Muscle of leg (tissue), 11 donors: Measurements from ENCODE around the gene KCNA2. TPM values are rescaled to one million over a fixed set of nuclear protein-coding genes. Genes with fewer than 3 reads are reported as not detected.

Experiments
- DNase-seq: peaks from one replicate; pipeline ENCODE4 v3.0.0; 2013
- H3K27ac ChIP-seq: one replicate; pipeline ENCODE4 v1.5.1; 2013; ENCODE audit warnings: mild to moderate bottlenecking, low read length, control low read depth
- H3K27me3 ChIP-seq: one replicate; pipeline ENCODE4 v1.6.1; 2013; ENCODE audit warnings: low read length; ENCODE audit not compliant: control insufficient read depth, insufficient read depth
- H3K36me3 ChIP-seq: one replicate; pipeline ENCODE4 v1.6.1; 2013; ENCODE audit warnings: low read length; ENCODE audit not compliant: control insufficient read depth, insufficient read depth
- H3K4me1 ChIP-seq: one replicate; pipeline ENCODE4 v1.6.1; 2013; ENCODE audit warnings: low read length; ENCODE audit not compliant: control insufficient read depth, insufficient read depth
- H3K4me3 ChIP-seq: one replicate; pipeline ENCODE4 v1.5.1; 2013; ENCODE audit warnings: low read length, control low read depth
- H3K9me3 ChIP-seq: replicated peaks from 2 replicates; pipeline ENCODE4 v1.6.1; 2013; ENCODE audit warnings: low read depth, low read length; ENCODE audit not compliant: control insufficient read depth
- WGBS: methylation state at CpG from one replicate; pipeline ENCODE4 v1.1.5; 2013; ENCODE audit warnings: missing lambda C conversion rate; ENCODE audit not compliant: insufficient coverage; 5-methylcytosine and 5-hydroxymethylcytosine counted together
- polyA plus RNA-seq, 8 donors: library from polyadenylated mRNA; unstranded; fragments of 120-200 nt; gene quantifications; one replicate each; pipeline versions ENCODE4 v1.2.1 to v1.2.3, GENCODE V29; 2013; ENCODE audit warnings: inconsistent platforms in 1 of 8, low replicate concordance in 1 of 8; ENCODE audit not compliant: insufficient read length in 8 of 8, insufficient read depth in 1 of 8
- total RNA-seq: library from RNA; stranded (reverse); fragments of 120-200 nt; gene quantifications from one replicate; pipeline ENCODE4 v1.2.4, GENCODE V29; 2013

KCNA2 gene
- total and polyA plus RNA-seq, 9 donors = 0.68 to 3.0 (median 0.82) TPM

DNA sequence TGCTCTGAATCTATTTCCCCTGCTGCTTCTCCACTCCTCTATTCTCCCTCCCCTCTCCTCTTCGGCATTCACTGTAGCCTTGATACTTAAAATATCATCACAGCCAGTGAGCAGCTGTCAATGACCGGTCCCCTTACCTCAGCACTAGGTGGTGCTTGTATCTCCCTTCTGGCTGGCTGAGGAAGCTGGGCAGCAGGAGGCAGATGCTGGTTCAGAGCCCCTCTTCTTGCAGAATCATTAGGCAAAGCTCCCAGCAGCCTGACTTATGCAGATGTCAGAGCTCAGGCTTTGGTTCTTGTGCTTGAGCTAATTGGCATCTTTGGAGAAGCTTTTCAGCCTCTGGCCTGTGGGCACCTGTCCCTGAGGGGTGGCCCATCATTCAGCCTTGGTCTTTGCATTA is 31.9 kb upstream of the KCNA2 start:
- DNase-seq = no peak
- no peaks in the 10 kb centered on the region for H3K9me3 ChIP-seq
- H3K27ac ChIP-seq = no peak overlapping the region
- peaks cover 30% of the 10 kb centered on the region for H3K4me1 ChIP-seq
- peaks cover 2% of the 10 kb centered on the region for H3K27me3 ChIP-seq
- WGBS = 60% methylated on average over 1 of the region's 2 CpGs
- H3K4me3 ChIP-seq = no peak overlapping the region
- H3K36me3 ChIP-seq = no peaks in the 10 kb centered on the region

DNA sequence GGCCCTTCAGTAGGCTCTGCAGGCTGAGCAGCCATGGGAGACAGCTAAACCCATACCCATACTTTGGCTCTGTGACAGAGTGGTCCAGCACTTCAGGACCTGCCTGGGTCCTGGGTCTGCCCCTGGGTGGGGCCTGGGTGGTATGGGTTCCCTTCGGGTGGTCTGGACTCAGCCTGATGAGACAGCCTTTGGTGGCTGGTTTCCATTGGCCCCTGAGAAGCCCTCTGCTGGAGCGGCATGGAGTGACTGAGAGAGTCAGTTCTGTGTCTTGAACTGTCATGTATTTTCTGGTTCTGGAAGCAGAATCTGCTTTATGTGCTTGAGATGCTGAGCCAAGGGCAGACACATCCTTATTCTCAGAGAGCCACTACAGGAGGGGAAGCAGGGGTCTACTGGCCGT is 31.3 kb upstream of the KCNA2 start:
- no peak for DNase-seq
- no peak overlapping the region for H3K27ac ChIP-seq
- no peaks in the 10 kb centered on the region for H3K36me3 ChIP-seq
- H3K9me3 ChIP-seq = no peaks in the 10 kb centered on the region
- H3K27me3 ChIP-seq = peaks cover 2% of the 10 kb centered on the region
- peaks cover 30% of the 10 kb centered on the region for H3K4me1 ChIP-seq
- no peak overlapping the region for H3K4me3 ChIP-seq
- WGBS = 46% methylated on average over 2 of the region's 3 CpGs

DNA sequence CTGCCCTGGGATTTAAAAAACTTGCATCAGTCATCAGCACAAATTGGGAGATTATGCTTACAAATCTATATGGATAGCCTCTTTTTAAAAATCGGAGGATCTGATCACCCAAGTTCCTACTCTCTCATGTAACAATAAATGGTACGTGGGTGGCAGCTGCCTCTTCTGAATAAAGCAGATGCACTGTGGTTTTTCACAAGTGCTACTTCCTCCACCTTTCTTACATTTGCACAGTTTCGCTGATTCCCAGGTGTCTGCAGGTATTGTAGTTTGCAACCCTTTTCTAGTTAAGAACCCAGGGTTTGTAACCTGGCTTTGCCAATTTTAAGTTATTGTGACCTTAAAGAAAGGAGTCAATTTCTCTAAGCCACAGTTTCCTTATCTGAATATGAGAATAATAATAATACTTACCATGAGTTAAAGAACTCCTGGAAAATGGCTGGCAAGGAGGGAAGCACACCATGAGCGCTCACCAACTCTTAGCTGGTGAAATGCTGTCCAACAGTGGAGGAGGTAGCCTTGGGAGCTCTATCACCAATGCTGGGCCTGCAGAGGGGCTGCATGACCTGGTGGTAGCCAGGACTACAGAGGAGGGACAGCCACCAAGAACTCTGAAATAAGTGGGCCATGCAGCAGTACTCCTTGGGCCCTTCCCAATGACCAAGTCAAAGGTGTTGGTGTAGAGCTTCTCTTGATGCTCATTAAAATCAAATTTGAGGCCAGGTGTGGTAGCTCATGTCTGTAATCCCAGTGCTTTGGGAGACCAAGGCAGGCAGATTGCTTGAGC is 30.2 kb upstream of the KCNA2 start:
- Histone ChIP-seq H3K27ac (no peak overlapping the region), H3K36me3 (no peaks in the 10 kb centered on the region), H3K4me1 (peaks cover 30% of the 10 kb centered on the region), H3K9me3 (no peaks in the 10 kb centered on the region), H3K4me3 (no peak overlapping the region), H3K27me3 (peaks cover 6% of the 10 kb centered on the region)
- no peak for DNase-seq
- WGBS = 79% methylated on average over 1 of the region's 4 CpGs

DNA sequence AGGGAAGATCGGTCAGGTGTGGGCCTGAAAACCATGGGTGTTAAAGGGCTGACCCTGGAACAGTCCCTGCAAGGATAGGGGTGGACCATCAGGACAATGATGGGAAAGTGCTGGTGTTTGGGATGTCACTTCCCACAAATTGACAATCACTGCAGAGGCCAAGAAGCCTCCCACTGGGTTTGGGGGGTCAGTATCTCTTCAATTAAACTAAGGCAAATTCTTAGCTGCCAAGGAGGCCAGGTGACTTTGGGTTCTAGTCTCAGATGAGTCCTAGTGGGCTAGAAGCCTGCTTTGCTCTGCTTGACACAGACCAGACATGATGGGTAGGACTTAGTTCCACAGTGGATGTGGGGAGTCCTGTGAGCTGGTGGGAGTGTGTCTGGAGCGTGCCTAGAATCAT is 29.3 kb upstream of the KCNA2 start:
- WGBS = 71% methylated on average over 2 of the region's 2 CpGs
- H3K4me3 ChIP-seq = no peak overlapping the region
- DNase-seq = no peak
- H3K27ac ChIP-seq = no peak overlapping the region
- no peaks in the 10 kb centered on the region for H3K9me3 ChIP-seq
- peaks cover 32% of the 10 kb centered on the region for H3K4me1 ChIP-seq
- no peaks in the 10 kb centered on the region for H3K36me3 ChIP-seq
- H3K27me3 ChIP-seq = peaks cover 11% of the 10 kb centered on the region

DNA sequence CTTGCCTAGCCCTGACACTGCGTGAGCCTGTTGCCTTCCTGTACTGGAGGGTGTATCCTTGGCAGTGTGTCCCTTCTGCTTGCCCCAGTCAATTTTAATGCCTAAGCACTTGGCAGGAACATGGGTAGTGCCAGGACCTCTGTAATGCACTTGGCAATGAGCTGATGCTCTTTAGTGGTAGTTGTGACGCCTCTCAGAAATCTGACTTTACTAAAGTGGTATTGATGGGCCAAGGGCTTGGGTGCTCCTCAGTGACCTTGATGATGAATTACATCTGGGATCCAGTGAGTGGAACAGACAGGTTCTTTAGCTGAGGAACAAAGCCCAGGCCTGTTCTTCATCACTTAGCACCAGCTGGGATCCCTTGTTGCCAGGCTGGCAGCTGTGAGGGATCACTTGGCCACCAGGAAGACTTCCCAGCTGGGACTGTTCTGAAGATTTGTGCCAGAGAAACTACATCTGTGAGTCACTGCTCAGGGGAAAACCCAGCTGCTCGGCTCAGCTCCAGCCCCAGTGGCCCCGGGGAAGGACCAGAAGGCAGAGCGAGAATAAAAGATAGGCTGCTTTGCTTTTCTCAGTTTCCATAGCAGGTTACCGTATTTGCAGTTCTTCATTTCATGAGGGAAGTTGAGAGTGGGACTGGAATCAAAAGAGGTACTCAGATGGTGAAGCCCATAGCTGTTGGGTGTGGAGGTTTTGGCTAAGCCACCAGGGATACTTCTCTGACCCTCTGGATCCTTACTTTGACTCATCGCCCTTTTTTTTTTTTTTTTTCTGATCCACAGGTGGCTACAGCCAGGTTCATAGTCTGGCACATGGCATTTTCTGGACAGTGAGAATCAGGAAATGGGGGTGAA is 28.5 kb upstream of the KCNA2 start:
- WGBS = 49% methylated on average over 6 of the region's 7 CpGs

DNA sequence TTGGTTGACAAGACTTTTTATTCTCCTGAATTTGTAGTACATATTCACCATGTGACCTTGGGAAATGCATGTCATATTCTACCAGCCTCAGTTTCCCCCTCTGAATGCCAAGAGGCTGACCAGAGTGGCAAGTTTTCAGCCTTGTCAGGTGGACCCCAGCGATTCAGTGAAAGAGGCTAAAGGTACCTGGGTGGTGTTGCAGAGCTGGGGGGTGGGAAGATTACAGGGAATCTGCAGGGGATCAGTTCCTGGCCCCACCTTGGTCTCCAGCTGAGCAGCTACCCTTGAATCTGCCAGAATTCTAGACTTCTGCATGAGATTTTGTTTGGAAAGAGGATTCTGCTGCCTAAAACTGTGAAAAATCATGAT is 27.9 kb upstream of the KCNA2 start:
- Histone ChIP-seq H3K4me3 (no peak overlapping the region), H3K36me3 (no peaks in the 10 kb centered on the region), H3K27me3 (peaks cover 11% of the 10 kb centered on the region), H3K4me1 (peaks cover 32% of the 10 kb centered on the region), H3K27ac (no peak overlapping the region), H3K9me3 (no peaks in the 10 kb centered on the region)
- WGBS = 88% methylated on average over 1 of the region's 1 CpG
- DNase-seq = no peak

More for the DNA sequence above, 28.5 kb upstream of the KCNA2 start:
- Histone ChIP-seq H3K27ac (peak overlapping the region; percentile 7), H3K4me1 (peaks cover 32% of the 10 kb centered on the region), H3K36me3 (no peaks in the 10 kb centered on the region), H3K27me3 (peaks cover 11% of the 10 kb centered on the region), H3K9me3 (no peaks in the 10 kb centered on the region), H3K4me3 (no peak overlapping the region)
- DNase-seq = peak; percentile 88

DNA sequence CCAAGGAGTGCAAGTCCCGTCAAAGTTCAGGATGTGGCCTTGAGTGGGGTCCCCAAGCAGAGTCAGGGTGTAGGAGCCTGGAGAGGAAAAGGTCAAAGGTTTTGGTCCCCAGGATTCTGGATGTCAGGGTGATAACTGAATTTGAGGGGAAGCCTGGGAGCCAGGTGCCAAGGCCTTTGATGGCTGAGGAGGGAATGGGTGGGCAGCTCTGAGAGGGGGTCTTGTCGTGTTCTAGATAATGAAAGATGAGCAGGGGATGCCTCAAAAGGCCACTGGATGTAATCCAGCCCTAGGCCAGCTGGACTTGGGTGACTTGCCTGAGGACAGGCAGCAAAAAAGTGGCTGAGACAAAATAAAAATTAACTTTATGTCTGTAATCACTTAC is 27.5 kb upstream of the KCNA2 start:
- Histone ChIP-seq H3K9me3 (no peaks in the 10 kb centered on the region), H3K27ac (no peak overlapping the region), H3K4me3 (no peak overlapping the region), H3K4me1 (peaks cover 32% of the 10 kb centered on the region), H3K27me3 (peaks cover 11% of the 10 kb centered on the region), H3K36me3 (no peaks in the 10 kb centered on the region)
- DNase-seq = no peak
- WGBS = 55% methylated on average over 2 of the region's 2 CpGs

DNA sequence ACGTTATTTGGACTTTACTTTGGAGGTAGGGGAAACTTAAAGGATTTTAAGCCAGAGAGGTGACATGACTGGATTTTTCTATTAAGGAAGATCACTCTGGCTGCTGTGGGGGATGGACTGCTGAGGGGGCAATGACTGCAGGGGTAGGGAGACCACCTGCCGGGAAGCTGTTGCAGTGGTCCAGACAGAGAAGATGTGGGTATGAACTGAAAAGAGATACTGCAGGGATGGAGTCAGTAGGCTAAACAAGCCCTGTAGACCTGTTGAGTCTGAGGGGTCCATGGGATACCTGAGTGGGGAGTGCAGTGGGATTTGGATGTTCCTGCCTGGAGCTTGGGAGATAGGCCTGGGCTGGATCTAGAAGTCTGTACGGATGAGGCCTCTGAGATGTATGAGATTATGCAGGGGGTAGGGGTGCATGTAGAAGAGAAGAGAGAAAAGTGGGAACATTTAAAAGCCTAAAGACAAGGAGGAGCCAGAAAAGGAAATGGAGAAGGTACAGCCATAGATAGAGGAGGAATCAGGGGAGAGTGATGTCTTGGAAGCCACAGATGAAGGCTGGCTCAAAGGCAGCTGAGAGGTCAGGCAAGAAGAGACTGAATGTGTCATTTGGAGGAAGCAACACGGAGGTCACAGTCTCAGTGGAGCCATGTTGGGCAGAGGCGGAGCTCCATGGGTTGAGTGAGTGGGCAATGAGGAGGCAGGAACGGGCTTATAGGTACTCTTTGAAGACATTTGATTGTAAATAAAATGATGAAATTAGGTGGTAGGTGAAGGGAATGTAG is 25.9 kb upstream of the KCNA2 start:
- Histone ChIP-seq H3K4me1 (peaks cover 23% of the 10 kb centered on the region), H3K27ac (no peak overlapping the region), H3K27me3 (peaks cover 11% of the 10 kb centered on the region), H3K4me3 (no peak overlapping the region), H3K9me3 (no peaks in the 10 kb centered on the region), H3K36me3 (no peaks in the 10 kb centered on the region)
- no peak for DNase-seq
- 63% methylated on average over 6 of the region's 6 CpGs for WGBS

DNA sequence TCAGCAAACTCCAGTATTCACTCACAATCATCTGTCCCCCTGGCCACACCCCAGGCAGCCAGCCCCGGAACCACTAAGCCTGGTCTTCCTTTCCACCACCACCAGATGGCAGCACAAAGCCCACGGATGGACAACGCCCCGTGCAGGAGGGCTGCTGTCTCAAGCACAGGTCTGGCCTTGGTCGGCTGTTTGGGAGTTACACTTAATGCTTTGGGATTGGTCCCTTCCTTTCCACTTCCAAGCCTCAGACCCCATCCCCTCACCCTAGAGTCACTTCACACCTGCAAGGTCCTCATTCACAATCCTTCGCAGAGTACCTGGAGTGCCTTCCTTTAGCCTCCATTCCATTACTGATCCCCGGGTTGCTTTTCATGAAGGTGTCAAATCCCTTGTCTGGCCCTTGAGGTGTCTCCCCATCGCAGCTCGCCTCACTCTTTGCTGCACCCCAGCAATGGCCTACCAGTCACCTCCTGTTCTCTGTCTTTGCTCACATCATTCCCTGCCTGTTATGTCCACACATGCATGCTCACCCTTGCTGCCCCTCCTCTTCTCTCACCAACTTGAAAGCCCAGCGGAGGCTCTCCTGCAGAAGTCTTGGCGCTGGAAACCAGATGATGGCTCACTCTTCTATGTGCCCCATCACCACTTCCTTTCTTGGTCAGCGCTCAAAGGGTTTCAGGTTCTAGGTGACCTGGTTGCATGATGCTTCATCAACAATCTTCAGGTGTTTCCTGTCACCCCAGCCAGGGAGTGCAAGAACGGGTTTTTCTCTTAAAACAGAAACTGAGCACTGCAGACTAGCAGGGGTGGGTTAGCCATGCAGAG is 24.9 kb upstream of the KCNA2 start:
- H3K4me3 ChIP-seq = no peak overlapping the region
- H3K36me3 ChIP-seq = no peaks in the 10 kb centered on the region
- no peaks in the 10 kb centered on the region for H3K9me3 ChIP-seq
- H3K27me3 ChIP-seq = peaks cover 11% of the 10 kb centered on the region
- WGBS = 40% methylated on average over 10 of the region's 13 CpGs
- DNase-seq = peak; percentile 51
- peaks cover 23% of the 10 kb centered on the region for H3K4me1 ChIP-seq
- no peak overlapping the region for H3K27ac ChIP-seq
